ENCODE data around the gene HOTAIR. TPM values are rescaled to one million over a fixed set of nuclear protein-coding genes. Genes with fewer than 3 reads are reported as not detected.

Gene HOTAIR
- total RNA-seq, 1 experiment from 2014 or later: not detected

DNA sequence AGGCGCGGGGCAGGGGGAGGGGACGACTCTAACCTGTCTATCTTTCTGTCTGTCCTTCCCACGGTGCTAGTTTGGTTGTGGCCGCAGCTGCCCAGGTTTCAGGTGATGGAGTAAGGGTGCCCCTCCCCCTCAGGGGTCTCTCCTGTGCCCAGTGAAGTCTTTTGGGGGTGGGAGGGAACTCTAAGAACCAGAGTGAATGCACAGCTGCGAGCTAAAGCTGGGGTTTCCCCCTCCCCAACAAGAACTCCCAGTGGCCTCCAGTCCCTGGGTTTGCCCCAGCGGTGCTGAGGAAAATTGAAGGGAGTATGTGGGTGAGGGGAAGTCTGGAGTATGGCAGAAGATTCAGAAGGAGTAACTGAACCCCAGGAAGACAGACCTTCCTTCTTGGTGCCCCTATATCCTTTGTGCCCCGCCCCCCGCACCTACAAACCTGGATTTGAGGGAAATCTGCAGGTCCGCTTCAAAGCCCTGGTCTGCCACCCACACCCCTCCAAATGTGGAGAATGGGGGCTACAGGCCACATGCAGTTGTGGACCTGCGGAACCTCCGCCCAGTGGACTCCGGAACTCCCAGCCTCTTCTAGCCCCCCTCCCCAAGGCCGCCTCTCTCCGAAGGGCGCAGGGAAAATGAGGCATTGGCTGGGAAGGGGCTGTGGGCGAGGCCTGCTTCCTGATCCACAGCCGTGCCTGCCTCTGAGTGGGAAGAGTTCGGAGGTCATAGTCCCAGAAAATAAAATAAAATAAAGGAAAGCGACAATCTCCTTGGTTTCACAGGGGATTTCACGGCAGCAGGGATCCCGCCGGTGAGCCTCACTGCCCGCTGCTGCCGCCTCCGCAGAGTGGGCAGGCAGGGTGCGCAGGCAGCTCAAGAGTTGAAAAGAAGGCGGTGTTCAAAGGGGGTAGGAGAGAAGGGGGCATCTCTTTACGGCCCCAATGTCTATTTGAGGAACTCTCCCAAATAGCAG lies 21.8 kb upstream of the HOTAIR start:
- Histone ChIP-seq H3K4me2 (ENCODE audit: insufficient read depth, insufficient read length, low read length) (peak overlapping the region; percentile 41), H3K79me2 (ENCODE audit: insufficient read depth, low read length) (no peaks in the 10 kb centered on the region), H3K4ac (ENCODE audit: low read depth, low read length) (no peak overlapping the region), H4K5ac (ENCODE audit: insufficient read length, low read depth, low read length) (no peak overlapping the region), H3K27ac (ENCODE audit: insufficient read length, low read depth, low read length) (no peak overlapping the region), H2BK5ac (ENCODE audit: insufficient read length, low read length) (no peak overlapping the region), H4K20me1 (ENCODE audit: control insufficient read depth, insufficient read depth, insufficient read length) (no peaks in the 10 kb centered on the region), H2AK5ac (ENCODE audit: insufficient read length, low read length) (no peak overlapping the region), H2BK15ac (ENCODE audit: low read depth, low read length) (no peak overlapping the region), H2BK12ac (ENCODE audit: insufficient read length, low read depth, low read length) (no peak overlapping the region), H3K9me3 (ENCODE audit: control insufficient read depth, low read depth, low read length) (no peaks in the 10 kb centered on the region), H3K56ac (ENCODE audit: insufficient read length, low read depth, low read length) (no peak overlapping the region), H2BK20ac (ENCODE audit: low read depth, low read length, poor library complexity, severe bottlenecking) (no peak overlapping the region), H3K23ac (ENCODE audit: insufficient read length, low read depth, low read length) (no peak overlapping the region), H3K18ac (ENCODE audit: insufficient read length, low read depth, low read length) (no peak overlapping the region), H3K14ac (ENCODE audit: insufficient read depth, low read length) (no peak overlapping the region), H4K8ac (replicated peaks; ENCODE audit: insufficient read length, low read depth, low read length) (no peak overlapping the region), H3K9ac (ENCODE audit: extremely low read depth, insufficient read length, low read length) (no peak overlapping the region), H3T11ph (ENCODE audit: low read length) (no peak overlapping the region), H2AFZ (ENCODE audit: low read length) (no peak overlapping the region), H3K4me1 (ENCODE audit: insufficient read depth, low read length) (no peaks in the 10 kb centered on the region), H4K91ac (ENCODE audit: insufficient read length, low read depth, low read length) (no peak overlapping the region), H2BK120ac (ENCODE audit: low read depth, low read length, poor library complexity, severe bottlenecking) (no peak overlapping the region), H3K79me1 (ENCODE audit: insufficient read depth, low read depth, low read length, poor library complexity, severe bottlenecking) (no peaks in the 10 kb centered on the region), H3K27me3 (ENCODE audit: insufficient read depth, low read length) (peaks cover 99% of the 10 kb centered on the region), H3K23me2 (ENCODE audit: insufficient read length, low read depth, low read length, poor library complexity, severe bottlenecking) (no peaks in the 10 kb centered on the region)
- H3K27me3 Mint-ChIP-seq (ENCODE audit: low read depth): peaks cover 100% of the 10 kb centered on the region
- no peak overlapping the region for H3K27ac Mint-ChIP-seq
- peaks cover 7 to 31% of the 10 kb centered on the region in 2 experiments for H3K4me1 Mint-ChIP-seq
- H3K4me3 Mint-ChIP-seq: peak overlapping the region in 1 of 2 experiments; percentile 68; a peak in 3 of 5 replicates
- peaks cover 0 to 3% of the 10 kb centered on the region in 2 experiments; a peak in 2 of 5 replicates for H3K9me3 Mint-ChIP-seq
- H3K36me3 Mint-ChIP-seq (ENCODE audit: insufficient read depth in 1 of 3, low read depth in 3 of 3): no peaks in the 10 kb centered on the region
- no CpG with 5 or more reads among the region's 29 CpGs for WGBS (ENCODE audit: extremely low coverage, insufficient read length, low lambda C conversion rate)
- TF ChIP-seq, protein P1, sequence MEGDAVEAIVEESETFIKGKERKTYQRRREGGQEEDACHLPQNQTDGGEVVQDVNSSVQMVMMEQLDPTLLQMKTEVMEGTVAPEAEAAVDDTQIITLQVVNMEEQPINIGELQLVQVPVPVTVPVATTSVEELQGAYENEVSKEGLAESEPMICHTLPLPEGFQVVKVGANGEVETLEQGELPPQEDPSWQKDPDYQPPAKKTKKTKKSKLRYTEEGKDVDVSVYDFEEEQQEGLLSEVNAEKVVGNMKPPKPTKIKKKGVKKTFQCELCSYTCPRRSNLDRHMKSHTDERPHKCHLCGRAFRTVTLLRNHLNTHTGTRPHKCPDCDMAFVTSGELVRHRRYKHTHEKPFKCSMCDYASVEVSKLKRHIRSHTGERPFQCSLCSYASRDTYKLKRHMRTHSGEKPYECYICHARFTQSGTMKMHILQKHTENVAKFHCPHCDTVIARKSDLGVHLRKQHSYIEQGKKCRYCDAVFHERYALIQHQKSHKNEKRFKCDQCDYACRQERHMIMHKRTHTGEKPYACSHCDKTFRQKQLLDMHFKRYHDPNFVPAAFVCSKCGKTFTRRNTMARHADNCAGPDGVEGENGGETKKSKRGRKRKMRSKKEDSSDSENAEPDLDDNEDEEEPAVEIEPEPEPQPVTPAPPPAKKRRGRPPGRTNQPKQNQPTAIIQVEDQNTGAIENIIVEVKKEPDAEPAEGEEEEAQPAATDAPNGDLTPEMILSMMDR (conservative IDR thresholded peaks at IDR 0.05): no peak
- no peak for DNase-seq
